ENCODE results near the gene DNAH17. TPM values are rescaled to one million over a fixed set of nuclear protein-coding genes. Genes with fewer than 3 reads are reported as not detected.

DNAH17 gene
- total RNA-seq, 3 donors from 2014 or later (not counting 1 experiment from before 2014, with no cell fraction given): 0.16 to 0.25 (median 0.24) TPM

- 88% methylated on average over 28 of the region's 28 CpGs for WGBS (ENCODE audit: insufficient coverage)
- Mint-ChIP-seq H3K4me1 (peaks cover 0 to 10% of the 10 kb centered on the region in 2 donors), H3K27me3 (ENCODE audit: low read depth in 2 of 2) (no peaks in the 10 kb centered on the region), H3K9me3 (no peaks in the 10 kb centered on the region), H3K36me3 (no peaks in the 10 kb centered on the region), H3K27ac (no peak overlapping the region), H3K4me3 (no peak overlapping the region)
- ATAC-seq: no peak
- H3K4me3 ChIP-seq (ENCODE audit: low read length): no peak overlapping the region
- H3K9me3 ChIP-seq (ENCODE audit: control insufficient read depth, insufficient read depth, low read length): no peaks in the 10 kb centered on the region
- no peak for TF ChIP-seq CTCF (IDR thresholded peaks at IDR 0.05)
- H3K27ac ChIP-seq (ENCODE audit: low read length): no peak overlapping the region
- intact Hi-C loops (cut with micrococcal nuclease): no loop called here
- no peaks in the 10 kb centered on the region for H3K4me1 ChIP-seq (ENCODE audit: control insufficient read depth, insufficient read depth, low read length)
- H3K36me3 ChIP-seq (ENCODE audit: control insufficient read depth, insufficient read depth, low read length): peaks cover 71% of the 10 kb centered on the region
- no peak for DNase-seq
- H3K27me3 ChIP-seq (ENCODE audit: control insufficient read depth, insufficient read depth, low read length): no peaks in the 10 kb centered on the region
Measured at GRCh38 chr17:78399028-78399692, 178.0 kb downstream of the DNAH17 start.

DNA sequence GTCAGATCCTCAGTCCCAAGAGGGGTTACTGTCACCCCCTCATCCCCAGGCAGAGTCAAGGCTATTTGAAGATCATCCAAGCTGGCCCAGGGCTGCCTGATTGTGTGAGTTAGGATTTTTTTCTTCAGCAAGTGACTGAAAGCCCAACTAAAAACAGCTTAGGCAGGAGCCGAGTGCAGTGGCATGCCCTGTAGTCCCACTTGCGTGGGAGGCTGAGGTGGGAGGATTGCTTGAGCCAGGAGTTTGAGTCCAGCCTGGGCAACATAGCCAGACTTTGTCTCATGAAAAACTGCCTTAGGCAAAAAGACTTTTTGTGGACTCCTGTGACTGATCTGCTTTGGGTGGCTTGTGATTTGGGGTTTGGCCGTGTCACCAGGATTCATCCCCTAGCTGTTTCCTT, 178.8 kb downstream of the DNAH17 start:
- peaks cover 68% of the 10 kb centered on the region for H3K36me3 ChIP-seq (ENCODE audit: control insufficient read depth, insufficient read depth, low read length)
- Mint-ChIP-seq H3K9me3 (no peaks in the 10 kb centered on the region), H3K36me3 (no peaks in the 10 kb centered on the region), H3K4me1 (peaks cover 0 to 10% of the 10 kb centered on the region in 2 donors), H3K27me3 (ENCODE audit: low read depth in 2 of 2) (no peaks in the 10 kb centered on the region), H3K27ac (peak overlapping the region in 1 of 2 donors; percentile 53), H3K4me3 (no peak overlapping the region)
- TF ChIP-seq CTCF (IDR thresholded peaks at IDR 0.05): no peak
- H3K9me3 ChIP-seq (ENCODE audit: control insufficient read depth, insufficient read depth, low read length): no peaks in the 10 kb centered on the region
- no peaks in the 10 kb centered on the region for H3K4me1 ChIP-seq (ENCODE audit: control insufficient read depth, insufficient read depth, low read length)
- H3K4me3 ChIP-seq (ENCODE audit: low read length): no peak overlapping the region
- no peak for DNase-seq
- ATAC-seq: no peak
- H3K27ac ChIP-seq (ENCODE audit: low read length): no peak overlapping the region
- 95% methylated on average over 3 of the region's 3 CpGs for WGBS (ENCODE audit: insufficient coverage)
- no peaks in the 10 kb centered on the region for H3K27me3 ChIP-seq (ENCODE audit: control insufficient read depth, insufficient read depth, low read length)
- intact Hi-C loops (cut with micrococcal nuclease): no loop called here

GRCh38 chr17:78397681-78398101, 179.5 kb downstream of the DNAH17 start:
- no peak for TF ChIP-seq CTCF (IDR thresholded peaks at IDR 0.05)
- Mint-ChIP-seq H3K36me3 (no peaks in the 10 kb centered on the region), H3K9me3 (no peaks in the 10 kb centered on the region), H3K4me1 (peaks cover 0 to 10% of the 10 kb centered on the region in 2 donors), H3K27me3 (ENCODE audit: low read depth in 2 of 2) (no peaks in the 10 kb centered on the region), H3K4me3 (no peak overlapping the region), H3K27ac (peak overlapping the region in 1 of 2 donors; percentile 53)
- 84% methylated on average over 9 of the region's 13 CpGs for WGBS (ENCODE audit: insufficient coverage)
- Histone ChIP-seq H3K27ac (ENCODE audit: low read length) (no peak overlapping the region), H3K9me3 (ENCODE audit: control insufficient read depth, insufficient read depth, low read length) (no peaks in the 10 kb centered on the region), H3K4me1 (ENCODE audit: control insufficient read depth, insufficient read depth, low read length) (no peaks in the 10 kb centered on the region), H3K27me3 (ENCODE audit: control insufficient read depth, insufficient read depth, low read length) (no peaks in the 10 kb centered on the region), H3K36me3 (ENCODE audit: control insufficient read depth, insufficient read depth, low read length) (peaks cover 64% of the 10 kb centered on the region), H3K4me3 (ENCODE audit: low read length) (no peak overlapping the region)
- ATAC-seq (no peak), DNase-seq (no peak)
- intact Hi-C loops (cut with micrococcal nuclease): no loop called here
